Keratinocyte (primary cell): ENCODE results near the gene SCRT2.

Experiments used
- EZH2 ChIP-seq: IDR thresholded peaks from one replicate; pipeline ENCODE4 v1.6.1; 2012; ENCODE audit warnings: inconsistent platforms, mild to moderate bottlenecking, low read length, moderate library complexity
- TF ChIP-seq, protein P1 (sequence below), 3 experiments: IDR thresholded peaks in 1 of 3; conservative IDR thresholded peaks in 1 of 3; optimal IDR thresholded peaks in 1 of 3; 2 replicates in 2 of 3; 3 replicates in 1 of 3; pipeline versions ENCODE3 to v1.5.1; 2011; ENCODE audit warnings: low read length in 3 of 3, mild to moderate bottlenecking in 3 of 3, moderate library complexity in 2 of 3, control low read depth in 1 of 3, inconsistent platforms in 1 of 3; ENCODE audit not compliant: insufficient read depth in 2 of 3; ENCODE audit errors: extremely low read depth in 1 of 3

DNA sequence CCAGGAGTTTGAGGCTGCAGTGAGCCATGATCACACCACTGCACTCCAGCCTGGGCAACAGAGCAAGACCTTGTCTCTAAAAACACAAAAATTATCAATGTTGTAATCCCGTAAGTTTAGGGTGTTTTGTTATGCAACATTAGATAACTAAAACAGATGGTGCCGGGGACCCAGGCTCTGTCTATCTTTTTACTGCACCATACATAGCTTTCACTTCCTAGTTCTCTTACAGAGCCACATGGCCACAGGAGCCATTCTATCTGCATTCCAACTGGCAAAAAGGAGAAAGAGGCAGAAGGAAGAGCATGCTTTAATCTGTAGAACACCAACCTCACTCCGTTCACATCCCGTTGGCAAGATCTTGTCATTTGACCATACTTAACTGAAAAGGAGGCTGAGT, 60.1 kb downstream of the SCRT2 start:
- TF ChIP-seq, protein P1, sequence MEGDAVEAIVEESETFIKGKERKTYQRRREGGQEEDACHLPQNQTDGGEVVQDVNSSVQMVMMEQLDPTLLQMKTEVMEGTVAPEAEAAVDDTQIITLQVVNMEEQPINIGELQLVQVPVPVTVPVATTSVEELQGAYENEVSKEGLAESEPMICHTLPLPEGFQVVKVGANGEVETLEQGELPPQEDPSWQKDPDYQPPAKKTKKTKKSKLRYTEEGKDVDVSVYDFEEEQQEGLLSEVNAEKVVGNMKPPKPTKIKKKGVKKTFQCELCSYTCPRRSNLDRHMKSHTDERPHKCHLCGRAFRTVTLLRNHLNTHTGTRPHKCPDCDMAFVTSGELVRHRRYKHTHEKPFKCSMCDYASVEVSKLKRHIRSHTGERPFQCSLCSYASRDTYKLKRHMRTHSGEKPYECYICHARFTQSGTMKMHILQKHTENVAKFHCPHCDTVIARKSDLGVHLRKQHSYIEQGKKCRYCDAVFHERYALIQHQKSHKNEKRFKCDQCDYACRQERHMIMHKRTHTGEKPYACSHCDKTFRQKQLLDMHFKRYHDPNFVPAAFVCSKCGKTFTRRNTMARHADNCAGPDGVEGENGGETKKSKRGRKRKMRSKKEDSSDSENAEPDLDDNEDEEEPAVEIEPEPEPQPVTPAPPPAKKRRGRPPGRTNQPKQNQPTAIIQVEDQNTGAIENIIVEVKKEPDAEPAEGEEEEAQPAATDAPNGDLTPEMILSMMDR (optimal IDR thresholded peaks at IDR 0.05 in 1 of 3, IDR thresholded peaks at IDR 0.05 in 1 of 3, conservative IDR thresholded peaks at IDR 0.05 in 1 of 3; ENCODE audit: extremely low read depth in 1 of 3, insufficient read depth in 2 of 3, low read length in 3 of 3) = no peak
- no peak for TF ChIP-seq EZH2
